HG03432 (cell line): Measurements from ENCODE around the gene PBX3.

Experiments
- ATAC-seq: cut with Tn5 transposase; IDR thresholded peaks from one replicate; pipeline ENCODE4 v1.9.1; 2021; ENCODE audit warnings: mild to moderate bottlenecking, moderate library complexity; ENCODE audit not compliant: unreplicated experiment

Gene PBX3

DNA sequence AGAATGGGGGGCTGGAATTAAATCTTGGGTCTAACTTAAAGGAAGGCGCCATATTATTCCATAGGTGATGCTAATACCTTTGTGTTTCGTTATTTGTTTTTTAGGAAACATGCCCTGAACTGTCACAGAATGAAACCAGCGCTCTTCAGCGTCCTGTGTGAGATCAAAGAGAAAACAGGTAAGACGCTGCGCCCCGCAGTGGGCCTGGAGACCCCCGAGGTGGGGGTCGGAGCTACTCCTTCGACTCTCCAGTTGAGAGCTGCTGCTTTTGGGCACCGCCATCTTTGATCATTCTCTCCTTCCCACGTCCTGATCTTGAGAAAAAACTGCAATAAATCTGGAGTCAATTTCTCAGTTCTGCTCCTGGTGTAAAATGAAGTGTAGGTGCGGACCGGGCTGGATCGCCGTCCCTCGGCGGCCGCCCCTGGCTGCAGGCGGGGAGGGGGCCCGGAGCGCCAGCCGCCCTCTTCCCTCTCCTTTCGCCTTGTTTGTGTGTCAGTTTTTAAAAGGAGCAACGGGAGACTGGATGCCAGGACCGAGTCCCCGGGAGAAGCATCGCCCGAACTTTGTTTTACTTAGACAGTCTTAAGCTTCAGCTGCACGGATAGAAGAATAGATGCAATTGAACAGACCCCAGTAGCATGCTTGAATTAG, 1.4 kb downstream of the PBX3 start:
- no peak for ATAC-seq

DNA sequence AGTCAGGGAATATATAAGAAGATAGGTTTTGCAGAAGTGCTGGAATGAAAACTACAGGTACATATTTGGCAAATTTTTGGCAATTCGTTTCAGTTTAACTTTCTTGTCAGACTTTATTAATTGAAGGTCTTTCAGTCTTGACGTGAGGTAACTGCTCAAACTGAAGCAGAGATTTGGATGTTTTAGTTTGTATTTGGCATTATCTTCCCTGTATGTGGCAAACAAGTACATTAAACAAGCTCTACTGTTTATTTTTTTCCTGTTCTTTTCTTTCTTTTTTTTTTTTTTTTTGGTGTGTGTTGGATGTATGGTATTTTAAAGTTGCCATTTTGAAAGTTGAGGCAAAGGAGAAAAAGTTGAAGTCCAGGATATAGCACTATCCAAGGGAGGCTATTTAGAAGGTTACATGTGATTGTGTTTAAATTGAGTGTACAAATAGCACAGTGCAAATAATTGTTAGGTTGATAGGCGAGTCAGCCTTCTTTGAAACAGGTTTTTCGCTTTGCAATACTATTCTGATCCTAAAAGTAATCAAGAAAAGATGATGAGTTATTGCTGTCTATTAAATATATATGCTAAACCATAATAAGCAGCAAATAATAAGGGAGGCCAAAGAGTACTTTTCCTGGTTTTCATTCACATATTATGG, 2.2 kb downstream of the PBX3 start:
- no peak for ATAC-seq

DNA sequence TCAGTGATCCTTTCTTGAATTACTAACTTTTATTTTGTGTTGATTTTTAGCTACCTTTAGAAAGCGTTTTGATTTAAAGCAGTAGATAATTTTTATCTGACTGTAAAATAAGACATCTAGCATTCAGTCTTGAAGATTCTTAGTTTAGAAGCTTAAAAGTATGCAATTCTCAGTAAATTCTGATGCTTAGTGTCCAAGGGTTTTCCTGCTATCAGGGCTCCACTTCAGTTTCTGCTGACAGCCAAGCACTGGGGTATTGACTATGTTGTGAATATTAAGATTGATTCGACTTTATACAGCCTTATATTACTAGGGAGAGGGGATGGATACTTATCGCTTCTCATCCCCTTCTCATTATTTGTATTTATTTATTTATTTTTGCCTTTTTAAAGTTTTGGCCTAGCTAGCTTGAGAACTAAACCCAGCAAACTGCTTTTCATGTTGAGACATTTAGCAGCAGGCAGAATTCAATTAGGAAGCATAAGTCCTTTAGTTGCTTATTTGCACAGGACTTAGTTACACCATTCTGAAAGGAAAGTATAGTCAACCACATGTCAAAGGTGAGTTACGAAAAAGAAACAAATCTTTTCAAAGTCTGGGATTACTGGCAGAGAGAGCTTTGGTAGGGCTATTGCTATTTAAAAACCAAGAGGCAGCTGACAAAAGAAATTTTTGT, 2.9 kb downstream of the PBX3 start:
- no peak for ATAC-seq

DNA sequence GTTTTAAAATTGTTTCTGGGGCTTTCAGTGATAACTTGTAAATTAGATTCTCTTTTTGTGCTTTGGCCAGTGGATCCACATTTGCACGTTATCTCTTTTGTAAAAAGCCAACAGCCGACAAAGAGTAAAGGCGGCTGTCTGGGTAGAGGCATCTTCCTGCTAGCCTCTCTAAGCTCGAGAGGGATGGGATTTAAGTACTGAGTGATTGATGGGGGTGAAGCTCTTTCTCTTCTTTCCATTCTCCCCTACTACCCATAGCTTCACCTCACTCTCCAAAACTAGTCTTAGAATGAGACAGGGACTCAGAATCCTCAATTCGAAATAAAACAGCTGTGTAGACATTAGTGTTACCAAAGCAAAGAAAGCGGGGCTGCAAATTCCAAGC, 3.4 kb downstream of the PBX3 start:
- no peak for ATAC-seq

DNA sequence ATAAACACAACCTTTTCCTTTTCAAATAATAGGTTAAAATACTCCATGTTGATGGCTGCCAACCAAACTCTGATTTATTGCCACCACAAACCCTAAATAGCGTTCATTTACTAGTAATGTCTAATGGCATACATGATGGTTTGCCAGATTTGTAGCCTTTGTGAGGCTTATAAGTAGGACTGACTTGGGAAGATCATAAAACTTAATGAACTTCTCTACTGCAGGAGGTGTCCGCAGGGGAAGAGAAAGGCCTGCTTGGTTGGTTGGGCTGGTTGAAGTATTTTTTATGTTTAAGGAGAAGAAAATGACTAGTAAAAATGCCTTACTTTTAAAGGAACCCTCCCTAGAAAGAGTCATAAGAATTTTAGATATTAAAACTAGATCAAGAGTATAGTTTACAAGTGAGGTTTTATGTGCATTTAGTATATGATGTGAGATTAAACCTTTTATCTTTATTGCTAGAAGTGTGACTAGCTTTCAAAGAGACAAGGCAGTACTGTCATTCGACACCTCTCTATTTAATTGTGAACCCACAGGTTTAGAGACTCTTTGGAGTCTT, 5.0 kb downstream of the PBX3 start:
- ATAC-seq: no peak

DNA sequence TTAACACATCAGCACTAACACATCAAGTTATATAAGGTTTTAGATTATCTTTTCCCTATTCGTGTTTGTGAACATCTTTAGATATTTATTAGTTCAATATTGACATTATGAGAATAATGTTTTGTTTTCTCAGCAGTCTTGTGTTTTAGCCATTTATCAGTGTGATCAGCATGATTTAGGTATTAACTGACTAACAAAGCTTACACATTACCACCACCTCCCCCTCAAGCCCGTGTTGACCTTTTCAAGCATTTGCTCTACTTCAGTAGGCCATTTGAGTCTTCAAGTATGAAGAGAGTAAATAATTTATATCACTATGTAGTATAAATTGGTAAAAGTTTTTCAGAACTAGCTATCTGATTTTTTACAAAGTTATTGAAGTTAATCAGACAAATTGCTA, 6.9 kb downstream of the PBX3 start:
- ATAC-seq: no peak

DNA sequence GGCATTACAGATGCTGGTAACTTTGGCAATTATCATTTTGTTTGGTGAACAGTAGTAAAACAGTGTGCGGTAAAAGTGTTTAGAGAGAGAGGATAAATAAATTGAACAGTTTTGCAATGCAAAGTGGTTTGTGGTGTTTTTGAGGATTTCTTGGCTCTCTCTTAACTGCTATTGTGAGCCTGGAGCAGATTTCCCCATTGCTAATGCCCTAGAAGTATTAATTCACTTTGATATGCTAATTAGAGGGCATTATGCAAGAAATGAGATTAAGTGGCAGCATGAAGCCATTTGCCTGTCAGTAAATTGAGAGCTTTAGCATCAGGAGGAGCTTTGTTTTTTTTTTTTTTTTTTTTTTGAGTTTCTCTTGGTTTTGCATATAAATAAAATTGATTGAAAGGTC, 8.2 kb downstream of the PBX3 start:
- ATAC-seq: no peak

DNA sequence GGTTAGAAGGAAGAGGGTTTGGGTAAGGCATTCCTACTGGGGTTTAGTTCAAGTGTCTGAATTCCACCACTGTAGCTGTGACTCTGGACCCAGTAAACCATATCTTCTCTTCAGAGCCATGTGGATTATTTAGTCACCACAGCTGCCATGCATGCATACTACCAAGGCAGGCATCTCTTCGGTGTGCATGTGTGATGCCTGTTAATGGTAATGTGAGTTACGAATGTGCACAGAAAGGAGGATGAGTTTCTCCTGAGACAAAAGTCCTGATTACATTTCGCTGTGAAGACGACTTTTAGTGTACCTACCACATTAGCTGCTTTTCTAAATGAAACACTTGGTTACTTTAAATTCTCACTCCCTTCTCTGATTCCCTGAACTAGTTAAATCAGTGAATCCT, 9.3 kb downstream of the PBX3 start:
- ATAC-seq: no peak

DNA sequence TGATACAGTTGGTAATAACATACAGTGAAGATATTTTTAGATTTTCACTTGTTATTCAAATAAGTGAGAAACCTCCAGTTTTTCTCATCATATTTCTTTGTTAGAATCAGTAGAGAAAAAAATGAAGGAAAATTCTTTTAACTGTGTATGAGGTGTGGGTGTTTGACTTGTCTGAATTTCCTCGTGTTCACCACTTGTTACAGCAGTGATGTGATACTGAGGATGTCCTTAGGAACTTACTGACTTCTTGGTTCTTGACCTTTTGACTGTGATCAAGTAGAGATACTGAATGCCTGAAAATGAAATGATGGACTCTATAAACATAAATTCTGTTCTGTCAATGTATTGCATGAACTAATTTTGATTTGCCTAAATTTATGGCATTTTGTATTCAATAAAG, 10.7 kb downstream of the PBX3 start:
- no peak for ATAC-seq

DNA sequence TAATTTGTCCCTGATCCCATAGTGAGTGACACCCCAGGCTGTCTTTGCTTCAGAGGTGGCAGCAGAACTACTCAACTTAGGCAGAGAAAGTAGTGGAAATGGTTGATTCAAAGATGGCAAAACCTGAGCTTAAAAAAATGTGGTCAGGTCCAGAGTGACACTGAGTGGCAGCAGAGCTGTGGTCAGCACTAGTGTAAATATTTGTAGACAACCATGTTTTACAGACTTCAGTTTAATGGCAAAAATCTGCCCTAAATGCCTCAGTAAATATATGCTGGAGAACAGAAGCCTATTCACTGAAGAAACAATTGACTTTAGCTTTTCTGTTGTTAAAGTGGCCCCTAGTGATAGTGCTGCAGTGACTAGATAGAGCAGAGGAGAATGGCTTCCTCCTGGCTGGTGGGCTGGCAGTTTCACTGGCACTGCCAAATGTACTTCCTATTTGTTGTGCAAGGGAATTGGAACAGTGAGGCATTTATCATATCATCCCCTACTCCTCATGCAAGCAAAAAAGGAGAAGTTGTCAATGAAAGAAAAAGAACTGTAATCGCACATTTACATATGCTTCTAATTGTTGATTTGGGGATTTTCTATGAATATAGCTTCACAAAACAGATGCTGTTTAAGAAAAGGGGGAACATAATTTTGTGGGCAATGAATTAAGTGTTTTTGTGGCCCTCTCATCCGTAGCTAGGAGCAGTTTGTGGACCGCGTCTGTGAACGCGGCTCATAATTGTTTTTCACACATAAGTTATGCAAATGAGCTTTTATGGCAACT, 12.0 kb downstream of the PBX3 start:
- ATAC-seq: no peak

DNA sequence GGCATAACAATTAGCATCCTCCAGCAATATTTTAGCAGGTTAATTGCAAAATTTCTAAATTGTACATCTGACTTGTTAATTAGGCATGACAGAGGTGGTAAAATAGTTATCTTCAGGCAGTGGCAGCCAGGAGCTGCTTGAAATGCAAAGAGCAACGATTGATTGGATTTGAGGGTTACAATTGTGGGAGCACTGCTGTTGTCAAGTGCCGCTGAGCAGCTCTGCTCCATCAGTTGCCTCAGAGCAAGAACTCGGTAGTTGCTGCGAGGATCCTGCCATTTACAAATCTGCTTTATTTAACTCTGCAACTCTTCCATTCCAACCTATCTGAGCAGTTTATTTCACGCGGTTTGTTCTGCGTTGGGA, 12.6 kb downstream of the PBX3 start:
- ATAC-seq: no peak

DNA sequence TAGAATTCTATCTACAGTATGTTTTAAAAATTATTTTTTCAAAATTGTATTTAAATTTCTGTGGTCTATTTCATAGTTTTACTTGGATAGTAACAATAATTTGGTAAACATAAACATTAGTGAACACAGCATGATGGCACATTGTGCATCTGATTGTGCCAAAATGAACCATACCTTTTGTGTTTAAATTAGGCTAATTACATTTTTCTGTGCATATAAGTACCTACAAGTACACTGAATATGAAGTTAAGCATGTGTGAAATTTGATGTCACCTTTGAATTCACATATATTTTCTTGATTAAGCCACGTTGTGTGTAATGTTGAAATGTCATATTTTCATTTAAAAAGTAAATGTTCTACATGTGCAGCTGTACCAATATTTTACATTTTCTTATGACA, 13.4 kb downstream of the PBX3 start:
- ATAC-seq: no peak

DNA sequence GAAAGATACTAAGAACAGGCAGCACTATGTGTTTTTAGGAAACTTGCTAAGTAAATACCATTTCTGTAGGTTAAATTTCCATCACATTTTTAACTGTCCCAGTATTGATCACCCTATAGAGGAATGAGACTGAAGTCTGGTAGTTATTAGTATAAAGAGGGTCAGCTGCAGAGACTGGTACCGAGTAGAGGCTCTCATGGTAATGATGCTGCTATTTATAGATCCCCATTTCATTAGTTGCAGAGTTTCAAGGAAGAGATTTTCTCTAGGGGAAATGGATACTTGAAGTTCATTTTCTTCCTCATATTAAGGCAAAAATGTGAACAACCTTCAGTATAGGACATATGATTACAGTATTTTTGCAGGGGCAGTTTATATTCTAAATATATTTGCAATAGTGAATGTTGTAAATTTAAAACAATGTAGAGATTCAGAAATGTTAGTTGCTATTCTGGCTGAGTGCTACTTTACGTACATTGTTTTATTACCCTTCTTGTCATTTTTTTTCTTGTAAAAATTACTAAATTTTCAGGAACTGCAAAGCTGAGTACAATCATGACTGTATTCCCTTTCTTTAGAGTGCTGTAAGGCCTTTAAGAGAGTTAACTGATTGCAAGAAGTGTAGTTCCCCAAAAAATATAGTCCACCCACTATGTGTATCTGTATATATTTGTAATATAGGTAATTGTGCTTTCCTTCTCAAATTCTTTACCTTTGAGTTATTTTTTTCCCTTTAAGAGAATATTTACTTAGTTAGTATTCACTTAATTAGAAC, 14.7 kb downstream of the PBX3 start:
- no peak for ATAC-seq

DNA sequence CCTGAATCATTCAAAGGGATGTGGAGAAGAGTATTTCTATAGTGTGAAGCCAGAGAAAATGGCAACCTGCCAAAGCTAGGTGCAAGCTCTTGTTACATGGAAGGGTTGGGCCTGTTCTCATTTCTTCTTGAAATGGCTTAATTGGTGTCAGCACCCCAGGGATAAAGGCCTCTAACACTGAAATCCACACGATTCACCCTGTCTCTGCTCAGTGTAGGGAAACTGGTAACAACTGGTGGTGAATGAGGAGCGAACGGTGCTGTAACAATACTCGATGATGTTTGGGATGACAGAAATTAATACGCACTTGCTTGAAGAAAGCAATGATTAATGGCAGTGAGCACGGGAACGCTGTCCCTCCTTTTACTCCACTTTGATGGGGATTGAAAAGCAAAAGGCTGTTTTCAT, 16.2 kb downstream of the PBX3 start:
- no peak for ATAC-seq

DNA sequence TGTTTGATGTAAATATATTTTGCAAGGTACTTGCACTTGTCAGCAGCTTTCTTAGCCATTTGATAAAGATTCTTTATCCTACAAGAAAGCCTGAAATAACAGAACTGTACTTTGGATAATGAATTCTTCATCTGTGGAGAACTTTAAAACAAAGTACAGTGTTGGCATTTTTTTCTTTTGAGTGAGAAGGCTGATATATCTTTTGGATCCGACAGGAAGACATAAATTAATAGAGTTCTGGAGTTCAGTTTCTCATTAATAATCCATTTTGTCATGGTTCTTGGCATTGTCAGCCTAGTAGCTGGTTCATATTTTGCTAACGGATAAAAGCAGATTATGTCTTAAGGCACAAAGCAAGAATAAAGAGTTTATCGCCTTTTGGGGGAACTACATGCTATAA, 17.0 kb downstream of the PBX3 start:
- ATAC-seq: no peak

DNA sequence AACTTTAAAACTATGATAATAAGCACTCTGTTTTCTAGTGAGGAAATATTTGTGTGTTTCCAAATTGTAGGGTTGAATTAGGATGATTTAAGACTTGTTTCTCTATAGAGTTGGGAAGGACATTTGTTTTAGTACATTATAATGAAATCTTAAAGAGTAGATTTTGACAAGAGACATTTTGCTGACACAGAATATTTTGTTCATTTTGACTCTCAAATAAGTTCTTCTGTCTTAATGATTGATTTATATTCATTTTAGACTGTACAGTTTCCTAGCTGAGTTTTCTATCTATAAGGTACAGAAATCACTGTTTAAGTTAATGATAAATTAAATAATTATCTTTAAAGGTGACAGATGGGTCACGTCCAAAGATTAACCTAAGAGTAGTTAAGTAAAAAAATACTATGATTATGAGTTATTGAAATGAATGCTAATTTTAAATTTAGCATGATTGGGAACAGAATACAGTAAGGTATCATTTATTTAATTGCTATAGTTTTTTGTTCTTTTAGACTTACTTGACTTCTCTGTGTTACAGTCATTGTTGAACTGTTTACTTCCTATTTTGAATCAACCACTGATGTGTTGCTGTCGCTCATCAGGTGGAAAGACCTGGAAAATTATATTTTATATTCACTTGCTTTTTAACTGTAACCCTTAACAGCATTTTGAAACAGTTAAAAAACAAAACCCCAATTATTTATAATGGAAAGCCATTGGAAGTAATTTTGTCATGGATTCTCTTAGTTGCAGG, 19.5 kb downstream of the PBX3 start:
- no peak for ATAC-seq

DNA sequence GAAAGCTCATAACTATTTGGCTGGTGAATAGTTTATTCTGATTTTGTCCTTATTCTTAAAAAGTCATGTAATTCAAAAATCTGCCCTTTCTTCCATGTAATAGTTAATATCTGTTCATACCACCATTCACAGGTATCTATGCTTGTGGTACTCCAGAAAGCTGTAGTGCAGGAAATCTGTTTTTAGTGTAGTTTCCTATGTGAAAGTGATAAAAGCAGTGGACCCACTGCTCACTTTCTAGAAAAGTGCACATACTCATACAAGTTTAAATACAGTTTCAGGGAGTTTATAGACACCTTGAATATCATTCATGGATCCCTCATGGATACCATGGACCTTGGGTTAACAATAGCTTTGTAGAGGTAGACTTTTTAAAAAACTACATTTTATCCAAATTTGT, 20.2 kb downstream of the PBX3 start:
- ATAC-seq: no peak

DNA sequence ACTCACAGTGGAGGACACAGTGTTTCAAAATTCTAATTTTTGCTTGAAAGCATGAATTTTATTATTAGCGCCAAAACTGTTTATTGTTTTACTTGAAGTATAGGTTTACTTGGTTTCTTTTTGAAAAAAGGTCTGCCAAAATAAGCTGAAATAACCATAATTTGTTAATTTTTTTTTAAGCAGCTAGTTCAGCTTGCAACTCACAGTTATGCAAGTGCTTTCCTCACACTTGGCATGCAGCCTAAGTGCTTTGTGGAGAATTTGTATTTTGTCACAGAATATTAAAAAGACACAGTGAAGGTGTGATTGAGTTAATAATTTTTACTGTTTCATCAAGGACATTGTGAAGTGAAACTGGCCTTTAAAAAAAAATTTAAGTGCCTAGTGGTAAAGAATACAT, 21.6 kb downstream of the PBX3 start:
- ATAC-seq: no peak

DNA sequence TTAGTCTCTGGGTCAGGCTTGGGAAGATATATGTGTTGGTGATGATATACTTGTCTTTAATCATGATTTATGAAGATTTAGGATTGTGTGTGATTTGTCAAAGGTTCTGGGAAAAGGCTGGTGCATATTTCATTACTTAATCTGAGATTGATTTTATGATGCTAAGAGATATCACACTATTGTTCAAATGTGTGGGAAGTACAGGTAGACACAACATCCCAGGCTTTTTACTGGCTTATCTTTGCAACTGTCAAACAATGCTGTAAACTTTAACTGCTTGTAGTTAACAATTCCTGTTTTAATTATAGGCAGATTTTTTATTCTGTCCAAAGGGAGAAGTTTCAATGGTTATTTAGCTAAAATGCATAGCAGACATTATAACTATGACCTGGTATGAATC, 23.9 kb downstream of the PBX3 start:
- no peak for ATAC-seq

DNA sequence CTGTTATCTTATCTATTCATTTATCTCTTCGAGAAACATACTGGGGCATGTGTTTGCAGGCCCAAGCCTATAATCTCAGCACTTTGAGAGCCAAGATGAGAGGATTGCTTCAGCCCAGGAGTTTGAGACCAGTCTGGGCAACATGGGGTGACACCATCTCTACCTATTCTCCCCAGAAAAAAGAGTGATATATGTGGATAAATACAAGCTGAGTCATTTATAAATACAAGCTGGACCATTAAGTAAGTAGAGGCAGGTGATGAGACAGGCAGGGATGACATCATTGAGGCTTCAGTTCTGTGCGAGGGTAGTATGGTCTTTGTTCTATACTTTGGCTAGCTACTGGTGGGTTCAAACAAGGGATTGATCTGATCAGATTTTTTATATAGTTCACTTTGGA, 25.6 kb downstream of the PBX3 start:
- no peak for ATAC-seq
